HepG2 (cell line): Measurements from ENCODE around the gene MAN2B2. TPM values are rescaled to one million over a fixed set of nuclear protein-coding genes. Genes with fewer than 3 reads are reported as not detected.

Source experiments
- ATAC-seq: fragments of 200-7000 bp; cut with Tn5 transposase; 3 replicates; pipeline ENCODE4 v1.9.1; 2020; ENCODE audit warnings: mild to moderate bottlenecking, moderate library complexity
- BruUV-seq: library from RNA; stranded (reverse); fragments of 400-500 nt; replicated peaks from 2 replicates; lab custom pipeline; 2021; lab: Mats Ljungman, UMichigan
- CTCF ChIA-PET: fragments of 300-600 bp; formaldehyde crosslinking; extraction: SDS; loops from one replicate; lab custom pipeline; 2021; ENCODE audit warnings: low total read pairs, inconsistent platforms, low intra/inter-chr PET ratio; lab: Yijun Ruan, JAX
- POLR2A ChIA-PET: fragments of 350-600 bp; sonication (Branson Sonifier 250); formaldehyde crosslinking; loops from one replicate; lab custom pipeline; 2020; ENCODE audit warnings: antibody characterized with exemption, inconsistent platforms; lab: Yijun Ruan, JAX
- DNase-seq: peaks from one replicate; pipeline ENCODE4 v3.0.0-alpha.2; 2015; ENCODE audit warnings: low spot score
- FAIRE-seq: peaks from 3 replicates; lab custom pipeline; 2011; peaks lifted over from hg19 to GRCh38; lab: Jason Lieb, UNC
- H2AFZ ChIP-seq: one replicate; pipeline ENCODE4 v1.6.1; 2011; ENCODE audit warnings: low read length, inconsistent platforms
- H3K27ac ChIP-seq: fragments of 300-600 bp; 3 replicates; pipeline ENCODE4 v1.8.0; 2011; ENCODE audit warnings: mixed run types, mild to moderate bottlenecking, mixed read lengths, low read length, inconsistent platforms; ENCODE audit not compliant: insufficient read depth; ENCODE audit errors: extremely low read length
- H3K27me3 ChIP-seq, 2 experiments: fragments of 200-600 bp in 1 of 2; 2 replicates in 1 of 2; 3 replicates in 1 of 2; pipeline versions ENCODE4 v1.6.0 to v1.8.0; 2011; ENCODE audit warnings: low read length in 2 of 2, mild to moderate bottlenecking in 2 of 2, moderate library complexity in 2 of 2, inconsistent platforms in 1 of 2; ENCODE audit not compliant: insufficient read depth in 2 of 2, control insufficient read depth in 1 of 2
- H3K36me3 ChIP-seq, 2 experiments: fragments of 200-600 bp in 1 of 2; replicated peaks in 1 of 2; 2 replicates in 1 of 2; 3 replicates in 1 of 2; pipeline versions ENCODE4 v1.5.1 to v1.8.0; 2011; ENCODE audit warnings: low read length in 2 of 2, inconsistent platforms in 1 of 2; ENCODE audit not compliant: insufficient read depth in 2 of 2, control insufficient read depth in 1 of 2
- H3K4me1 ChIP-seq: 2 replicates; pipeline ENCODE4 v1.5.1; 2012; ENCODE audit warnings: low read length, inconsistent platforms; ENCODE audit not compliant: insufficient read depth
- H3K4me2 ChIP-seq: 2 replicates; pipeline ENCODE4 v1.6.0; 2011; ENCODE audit warnings: low read depth, low read length, inconsistent platforms
- H3K4me3 ChIP-seq, 3 experiments: fragments of 200-600 bp in 1 of 3; sonication (generic), shearing (Covaris generic) in 1 of 3; replicated peaks in 1 of 3; 2 replicates each; pipeline ENCODE4 v1.5.1; 2011 to 2016; ENCODE audit warnings: low read length in 3 of 3, inconsistent platforms in 2 of 3, low read depth in 2 of 3, mild to moderate bottlenecking in 2 of 3, control low read depth in 1 of 3, mixed read lengths in 1 of 3; ENCODE audit not compliant: insufficient read depth in 1 of 3
- H3K79me2 ChIP-seq: one replicate; pipeline ENCODE4 v1.6.1; 2011; ENCODE audit warnings: low read length, inconsistent platforms; ENCODE audit not compliant: insufficient read depth
- H3K9ac ChIP-seq: 2 replicates; pipeline ENCODE4 v1.6.0; 2011; ENCODE audit warnings: mild to moderate bottlenecking, low read depth, low read length, inconsistent platforms; ENCODE audit not compliant: insufficient read depth
- H3K9me3 ChIP-seq: 2 replicates; pipeline ENCODE4 v1.5.1; 2012; ENCODE audit warnings: mild to moderate bottlenecking, low read length
- H4K20me1 ChIP-seq: 2 replicates; pipeline ENCODE4 v1.6.0; 2011; ENCODE audit warnings: inconsistent platforms, mild to moderate bottlenecking, low read length, moderate library complexity; ENCODE audit not compliant: insufficient read depth
- CHD4 ChIP-seq: fragments of 200-600 bp; sonication (generic); IDR thresholded peaks from 2 replicates; pipeline ENCODE4 v1.7.0; 2017; ENCODE audit warnings: mild to moderate bottlenecking, low read length, borderline replicate concordance
- DR1 ChIP-seq: sonication (generic); formaldehyde crosslinking; IDR thresholded peaks from 2 replicates; pipeline ENCODE4 v1.8.0; 2021; ENCODE audit warnings: mild to moderate bottlenecking, missing genetic modification reagents, inconsistent platforms
- GRHL1 ChIP-seq: sonication (generic); formaldehyde crosslinking; conservative IDR thresholded peaks from 2 replicates; pipeline ENCODE4 v1.8.0; 2022; ENCODE audit warnings: missing genetic modification reagents
- HNF4A ChIP-seq: sonication (generic); formaldehyde crosslinking; IDR thresholded peaks from 2 replicates; pipeline ENCODE4 v1.4.0; 2020; ENCODE audit warnings: missing genetic modification reagents
- KAT7 ChIP-seq: IDR thresholded peaks from 2 replicates; pipeline ENCODE4 v1.6.1; 2018; ENCODE audit warnings: borderline replicate concordance, missing compliant biosample characterization
- MAFG ChIP-seq: sonication (generic); formaldehyde crosslinking; IDR thresholded peaks from 2 replicates; pipeline ENCODE4 v1.5.1; 2020; ENCODE audit warnings: mild to moderate bottlenecking, missing genetic modification reagents
- MED8 ChIP-seq: sonication (generic); formaldehyde crosslinking; IDR thresholded peaks from 2 replicates; pipeline ENCODE4 v1.8.1; 2023; ENCODE audit warnings: mild to moderate bottlenecking, missing genetic modification reagents; ENCODE audit not compliant: insufficient replicate concordance
- MTA1 ChIP-seq: sonication (generic); formaldehyde crosslinking; IDR thresholded peaks from 2 replicates; pipeline ENCODE4 v1.4.0; 2020; ENCODE audit warnings: missing genetic modification reagents, mild to moderate bottlenecking, borderline replicate concordance
- MXD4 ChIP-seq: IDR thresholded peaks from 2 replicates; pipeline ENCODE4 v1.6.1; 2016; ENCODE audit warnings: mild to moderate bottlenecking, missing biosample characterization, missing genetic modification reagents
- NAIF1 ChIP-seq: sonication (generic); formaldehyde crosslinking; IDR thresholded peaks from 2 replicates; pipeline ENCODE4 v1.5.0; 2020; ENCODE audit warnings: mild to moderate bottlenecking, missing genetic modification reagents, borderline replicate concordance
- NFYC ChIP-seq: IDR thresholded peaks from 2 replicates; pipeline ENCODE4 v1.6.1; 2016; ENCODE audit warnings: missing genetic modification reagents, missing compliant biosample characterization
- NR1H2 ChIP-seq: sonication (generic); formaldehyde crosslinking; IDR thresholded peaks from 2 replicates; pipeline ENCODE4 v1.8.1; 2022; ENCODE audit warnings: low read depth, missing genetic modification reagents, borderline replicate concordance
- PHF5A ChIP-seq: IDR thresholded peaks from one replicate; pipeline ENCODE4 v1.6.1; 2018; ENCODE audit warnings: low read depth, missing genetic modification reagents; ENCODE audit not compliant: unreplicated experiment
- RBAK ChIP-seq: sonication (generic); formaldehyde crosslinking; IDR thresholded peaks from 2 replicates; pipeline ENCODE4 v1.5.1; 2020; ENCODE audit warnings: mild to moderate bottlenecking, missing genetic modification reagents
- TP53 ChIP-seq: sonication (generic); formaldehyde crosslinking; conservative IDR thresholded peaks from 2 replicates; pipeline ENCODE4 v1.4.0; 2020; ENCODE audit warnings: missing genetic modification reagents
- ZNF446 ChIP-seq: sonication (generic); formaldehyde crosslinking; IDR thresholded peaks from 2 replicates; pipeline ENCODE4 v1.5.0; 2020; ENCODE audit warnings: mild to moderate bottlenecking, missing genetic modification reagents
- ZNF598 ChIP-seq: sonication (generic); formaldehyde crosslinking; IDR thresholded peaks from 2 replicates; pipeline ENCODE4 v1.5.1; 2020; ENCODE audit warnings: mild to moderate bottlenecking, missing genetic modification reagents, borderline replicate concordance
- ZNF773 ChIP-seq: sonication (generic); formaldehyde crosslinking; IDR thresholded peaks from 2 replicates; pipeline ENCODE4 v1.4.0; 2020; ENCODE audit warnings: missing genetic modification reagents, borderline replicate concordance
- ZNF776 ChIP-seq: sonication (generic); formaldehyde crosslinking; IDR thresholded peaks from 2 replicates; pipeline ENCODE4 v1.4.0; 2020; ENCODE audit warnings: mild to moderate bottlenecking, missing genetic modification reagents
- WGBS: methylation state at CpG from one replicate; pipeline ENCODE4 v1.1.6; 2017; ENCODE audit warnings: low lambda C conversion rate; 5-methylcytosine and 5-hydroxymethylcytosine counted together
- in situ Hi-C: cut with HindIII; loops from 2 replicates; pipeline ENCODE4 v1.10.0; 2017; ENCODE audit warnings: low pct_unique_long_range_greater_than_20kb; ENCODE audit not compliant: extremely low pct_ligation_motif_present
- intact Hi-C: fragments of 100-400 bp; cut with micrococcal nuclease; formaldehyde crosslinking; loops from one replicate; pipeline ENCODE4 v1.10.0; 2022; ENCODE audit not compliant: unreplicated experiment
- polyA plus RNA-seq, 8 experiments: library from polyadenylated mRNA; depleted of rRNA in 3 of 8; stranded (reverse) in 7 of 8; unstranded in 1 of 8; fragments of >200 nt; fragmentation: Illumina TruSeq in 4 of 8; extraction: Trizol in 4 of 8; gene quantifications; 2 replicates each; pipeline versions ENCODE4 v1.2.1 to v1.2.3, GENCODE V29; 2011 to 2016; ENCODE audit warnings: low read depth in 4 of 8, missing spikeins in 1 of 8, mixed read lengths in 1 of 8; ENCODE audit not compliant: insufficient read depth in 1 of 8
- total RNA-seq, 5 experiments: library from RNA; depleted of rRNA; stranded (reverse); fragments of >200 nt; fragmentation: Illumina TruSeq; extraction: Trizol; gene quantifications; 2 replicates each; pipeline ENCODE4 v1.2.3, GENCODE V29; 2016; ENCODE audit warnings: low read depth in 1 of 5

MAN2B2 gene
- total and polyA plus RNA-seq, 2 of the 13 experiments (the other 11 are each of a cell fraction or from before 2014, with no cell fraction given): 4.8 to 5.4 TPM

- ATAC-seq: no peak
- WGBS: 38% methylated on average over 6 of the region's 12 CpGs
- CTCF ChIA-PET: no interaction called here
- in situ Hi-C loops: loop anchor here (10.0 kb wide), 1 partner anchor 208 kb away; no protein-coding TSS in a partner anchor
- POLR2A ChIA-PET: no interaction called here
- Histone ChIP-seq H3K79me2 (no peaks in the 10 kb centered on the region), H4K20me1 (0 out of 2 replicates have a peak, but pooled peaks cover 3% of the 10 kb centered on the region), H3K4me2 (no peak overlapping the region), H3K9me3 (no peaks in the 10 kb centered on the region), H3K27me3 (peaks cover 0 to 11% of the 10 kb centered on the region in 2 experiments; a peak in 1 of 5 replicates), H2AFZ (no peak overlapping the region), H3K4me1 (peaks cover 26% of the 10 kb centered on the region), H3K27ac (no peak overlapping the region), H3K36me3 (no peaks in the 10 kb centered on the region), H3K9ac (no peak overlapping the region), H3K4me3 (no peak overlapping the region)
- TF ChIP-seq TP53: no peak
- TF ChIP-seq KAT7 (CRISPR knock-in tag): no peak
- no peak for TF ChIP-seq MXD4 (CRISPR knock-in tag)
- no peak for TF ChIP-seq GRHL1 (CRISPR knock-in tag)
- no peak for DNase-seq
- intact Hi-C loops: loop anchor here (10.0 kb wide), 1 partner anchor 288 kb away; no protein-coding TSS in a partner anchor
- FAIRE-seq: no peak
- no TSS peak for BruUV-seq
Observed at GRCh38 chr4:6542951-6543350, 32.0 kb upstream of the MAN2B2 start.

GRCh38 chr4:6546091-6546490 is 28.9 kb upstream of the MAN2B2 start:
- Histone ChIP-seq H3K27me3 (peaks cover 0 to 19% of the 10 kb centered on the region in 2 experiments; a peak in 3 of 5 replicates), H3K36me3 (no peaks in the 10 kb centered on the region), H3K4me2 (no peak overlapping the region), H2AFZ (no peak overlapping the region), H3K9ac (no peak overlapping the region), H3K4me1 (no peaks in the 10 kb centered on the region), H3K79me2 (no peaks in the 10 kb centered on the region), H4K20me1 (0 out of 2 replicates have a peak, but pooled peaks cover 3% of the 10 kb centered on the region), H3K9me3 (no peaks in the 10 kb centered on the region), H3K4me3 (no peak overlapping the region), H3K27ac (no peak overlapping the region)
- FAIRE-seq: no peak
- no TSS peak for BruUV-seq
- WGBS: 57% methylated on average over 4 of the region's 4 CpGs
- in situ Hi-C loops (loop anchor here (10.0 kb wide), 1 partner anchor 211 kb away; no protein-coding TSS in a partner anchor), intact Hi-C loops (loop anchor here (5.0 to 10.0 kb wide), 3 partner anchors 74 to 291 kb away; partner anchors contain the start of gene PPP2R2C)
- ChIA-PET CTCF (interaction anchor here (1.0 to 1.4 kb wide), 2 partner anchors 154 to 203 kb away, joined by 3 to 5 read pairs; no protein-coding TSS in a partner anchor), POLR2A (no interaction called here)
- no peak for ATAC-seq
- DNase-seq: no peak
- TF ChIP-seq HNF4A: no peak
- TF ChIP-seq ZNF446 (CRISPR knock-in tag): no peak
- no peak for TF ChIP-seq MTA1
- no peak for TF ChIP-seq NR1H2 (CRISPR knock-in tag)
- no peak for TF ChIP-seq ZNF776 (CRISPR knock-in tag)
- no peak for TF ChIP-seq DR1
- no peak for TF ChIP-seq ZNF598 (CRISPR knock-in tag)
- TF ChIP-seq ZNF773 (CRISPR knock-in tag): no peak
- no peak for TF ChIP-seq PHF5A (CRISPR knock-in tag)
- TF ChIP-seq MED8 (CRISPR knock-in tag): no peak
- TF ChIP-seq MAFG (CRISPR knock-in tag): no peak
- no peak for TF ChIP-seq NFYC (CRISPR knock-in tag)
- TF ChIP-seq NAIF1 (CRISPR knock-in tag): no peak
- TF ChIP-seq CHD4: no peak
- TF ChIP-seq RBAK (CRISPR knock-in tag): no peak
